CD4-positive, alpha-beta T cell treated with Interleukin-17A for 1 hour (primary cell): ENCODE measurements around the gene TMC2.

Experiments used
- DNase-seq: peaks from one replicate; pipeline ENCODE4 v3.0.0-alpha.2; 2020

Gene TMC2

GRCh38 chr20:2578475-2579192 lies 42.3 kb downstream of the TMC2 start:
- DNase-seq: no peak

GRCh38 chr20:2585811-2586210 lies 49.4 kb downstream of the TMC2 start:
- DNase-seq: no peak

DNA sequence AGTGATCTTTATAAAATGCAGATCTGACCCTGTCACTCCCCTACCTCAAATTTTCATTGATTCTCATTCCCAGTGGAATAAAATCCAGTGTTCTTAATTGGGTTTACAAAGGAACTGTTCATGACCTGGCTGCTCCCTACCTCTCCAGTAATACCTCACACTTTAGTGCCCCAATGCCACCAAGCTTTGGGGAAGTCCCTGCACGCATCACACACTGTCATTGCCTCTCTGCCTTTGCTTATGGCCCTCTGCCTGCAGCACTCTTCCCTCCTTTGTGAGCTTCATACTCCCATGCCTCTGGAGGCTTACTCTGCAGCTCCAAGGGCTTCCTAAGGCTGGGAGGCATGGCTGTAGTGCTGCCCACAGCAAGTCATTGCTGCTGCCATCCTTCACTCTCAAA lies 57.4 kb downstream of the TMC2 start:
- no peak for DNase-seq

DNA sequence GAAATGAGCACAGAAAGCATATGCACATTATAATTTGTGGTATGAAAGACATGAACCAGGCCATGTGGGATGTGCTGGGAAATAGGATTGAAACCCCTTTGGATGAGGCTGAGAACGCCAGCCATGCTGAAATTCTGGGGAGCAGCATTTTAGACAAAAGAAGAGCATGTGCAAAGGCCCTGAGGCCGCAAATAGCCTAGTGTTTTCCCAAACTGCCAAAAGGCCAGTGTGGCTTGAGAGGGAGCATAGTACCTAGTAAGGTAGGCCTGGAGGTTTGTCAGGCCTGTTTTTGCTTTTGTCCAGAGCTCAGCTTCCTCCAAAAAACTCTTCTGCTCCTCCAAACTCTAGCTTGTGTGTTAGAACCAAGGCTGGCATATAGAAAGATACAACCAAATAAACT lies 58.7 kb downstream of the TMC2 start:
- no peak for DNase-seq

DNA sequence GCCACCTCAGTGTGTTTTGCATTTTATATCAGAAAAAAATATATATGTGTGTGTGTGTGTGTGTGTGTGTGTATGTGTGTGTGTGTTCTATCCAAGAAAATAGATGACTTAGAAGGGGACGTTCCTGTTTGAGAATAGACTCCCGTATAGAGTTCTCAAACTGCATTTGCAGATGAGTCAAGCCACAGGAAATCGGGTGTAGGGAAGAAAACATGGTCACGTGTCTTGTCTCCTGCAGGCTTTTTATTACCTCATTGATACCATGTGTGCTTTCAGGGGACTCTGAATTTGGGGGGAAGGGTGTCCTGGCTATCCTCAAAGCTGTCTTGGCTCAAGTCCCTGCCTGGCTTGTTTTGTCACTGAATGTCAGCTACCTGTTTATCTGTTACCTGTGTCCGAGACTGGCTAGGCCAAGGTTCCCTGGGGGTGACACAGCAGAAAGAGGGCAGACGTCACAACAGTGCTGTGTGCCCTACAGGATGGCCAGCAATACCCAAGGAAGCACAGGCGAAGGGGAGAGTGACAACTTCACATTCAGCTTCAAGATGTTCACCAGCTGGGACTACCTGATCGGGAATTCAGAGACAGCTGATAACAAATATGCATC lies 60.4 kb downstream of the TMC2 start:
- DNase-seq: no peak

GRCh38 chr20:2599288-2600006 lies 63.1 kb downstream of the TMC2 start:
- no peak for DNase-seq

DNA sequence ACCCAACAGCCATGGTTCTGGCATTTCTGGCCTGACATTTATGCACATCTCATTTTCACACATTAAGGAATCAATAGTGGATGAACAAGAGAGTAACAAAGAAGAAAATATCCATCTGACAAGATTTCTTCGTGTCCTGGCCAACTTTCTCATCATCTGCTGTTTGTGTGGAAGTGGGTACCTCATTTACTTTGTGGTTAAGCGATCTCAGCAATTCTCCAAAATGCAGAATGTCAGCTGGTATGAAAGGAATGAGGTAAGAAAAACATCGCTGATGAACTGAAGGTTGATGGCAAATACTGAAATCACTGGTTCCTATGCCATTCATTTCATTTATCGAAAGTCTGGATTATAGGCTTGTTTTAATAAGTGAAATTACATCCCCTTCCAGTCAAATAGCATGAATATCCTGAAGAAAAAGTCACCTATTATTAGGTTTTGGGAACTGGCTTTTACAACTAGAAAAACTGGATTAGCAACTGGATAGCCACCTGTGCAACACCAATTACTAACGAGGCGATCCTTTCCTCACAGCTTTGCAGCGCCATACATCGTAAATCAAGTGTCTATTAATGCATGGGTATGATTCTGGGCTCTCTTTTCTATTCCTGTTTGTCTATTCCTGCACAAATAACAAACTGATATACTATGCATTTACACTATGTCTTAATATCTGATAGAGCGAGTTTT lies 65.8 kb downstream of the TMC2 start:
- DNase-seq: no peak

DNA sequence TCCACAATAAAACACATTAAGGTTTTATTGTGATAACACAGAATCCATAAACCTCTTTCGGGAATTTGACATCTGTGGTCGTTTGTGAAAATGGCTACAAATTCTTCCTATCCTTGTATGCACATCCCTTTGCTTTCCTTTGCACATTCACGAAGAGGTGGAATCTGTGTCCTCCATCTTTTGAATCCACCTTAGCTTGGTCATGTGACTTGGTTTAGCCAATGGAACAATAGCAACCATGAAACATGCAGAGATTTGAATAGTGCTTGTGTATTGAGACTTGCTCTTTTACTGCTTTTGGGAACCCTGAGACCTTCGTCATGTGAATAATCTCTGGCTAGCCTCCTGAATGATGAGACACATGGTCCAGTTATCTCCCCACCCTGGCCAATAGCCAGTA lies 66.4 kb downstream of the TMC2 start:
- DNase-seq: no peak

DNA sequence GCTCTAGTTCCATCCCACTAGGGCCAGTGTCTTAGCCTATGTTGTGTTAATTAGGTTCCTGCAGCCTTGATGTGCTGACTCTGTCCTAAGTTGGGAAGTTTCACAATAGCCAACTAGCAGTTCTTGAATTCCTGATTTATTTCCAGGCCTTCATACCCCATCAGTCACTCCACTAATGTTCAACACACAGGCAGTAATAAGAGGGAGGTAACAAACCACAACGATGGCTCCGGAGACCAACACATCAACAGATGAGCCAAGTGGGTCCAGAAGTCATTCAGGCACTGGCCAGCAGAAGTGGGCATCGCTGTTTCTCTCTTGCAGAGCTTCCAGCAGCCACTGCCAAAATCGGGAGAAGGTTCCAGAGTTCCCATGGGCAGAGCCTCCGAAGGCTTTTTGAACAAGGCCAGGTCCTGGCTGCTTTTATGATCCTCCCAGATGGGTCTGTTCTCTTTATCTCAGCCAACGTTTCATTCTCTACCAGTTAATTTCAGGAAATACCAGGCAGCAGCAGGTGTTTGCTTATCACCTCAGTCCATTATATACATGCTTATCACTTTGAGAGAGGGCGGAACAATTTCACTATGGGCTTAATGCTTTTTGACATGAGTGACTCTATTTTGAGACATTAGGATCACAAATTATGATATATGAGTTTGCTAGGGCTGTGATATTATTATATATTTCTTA lies 67.6 kb downstream of the TMC2 start:
- no peak for DNase-seq

DNA sequence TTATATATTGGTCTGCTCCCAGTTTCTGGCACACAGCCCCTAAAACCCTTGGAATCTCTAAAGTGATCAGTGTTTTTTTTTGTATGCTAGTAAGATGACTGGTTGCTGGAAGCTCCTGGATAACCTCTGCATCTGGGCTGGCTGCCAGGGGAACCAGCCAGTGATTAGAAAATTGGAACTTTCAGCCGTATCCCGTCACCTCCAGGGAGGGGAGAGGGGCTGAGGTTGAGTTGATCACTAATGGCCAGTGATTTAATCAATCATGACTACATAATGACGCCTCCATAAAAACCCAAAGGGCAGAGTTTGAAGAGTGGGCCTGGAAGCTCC lies 68.1 kb downstream of the TMC2 start:
- no peak for DNase-seq

- no peak for DNase-seq
These were observed 70.2 kb downstream of the TMC2 start for GRCh38 chr20:2606507-2607006.

DNA sequence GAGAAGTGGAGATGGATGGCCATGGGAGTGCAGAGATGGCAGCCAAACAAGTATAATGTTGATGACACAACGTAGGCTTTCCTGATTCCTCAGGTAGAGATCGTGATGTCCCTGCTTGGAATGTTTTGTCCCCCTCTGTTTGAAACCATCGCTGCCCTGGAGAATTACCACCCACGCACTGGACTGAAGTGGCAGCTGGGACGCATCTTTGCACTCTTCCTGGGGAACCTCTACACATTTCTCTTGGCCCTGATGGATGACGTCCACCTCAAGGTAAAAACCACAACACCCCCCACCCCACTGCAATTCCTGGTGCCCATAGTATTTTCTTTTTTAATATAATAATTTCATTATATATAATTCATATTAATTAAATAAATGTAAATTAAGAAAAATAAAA lies 74.0 kb downstream of the TMC2 start:
- DNase-seq: no peak

- DNase-seq: no peak
These were observed 74.8 kb downstream of the TMC2 start for GRCh38 chr20:2610941-2611720.

- no peak for DNase-seq
These were observed 75.7 kb downstream of the TMC2 start for GRCh38 chr20:2612073-2612472.

GRCh38 chr20:2616634-2617033 lies 80.3 kb downstream of the TMC2 start:
- no peak for DNase-seq

DNA sequence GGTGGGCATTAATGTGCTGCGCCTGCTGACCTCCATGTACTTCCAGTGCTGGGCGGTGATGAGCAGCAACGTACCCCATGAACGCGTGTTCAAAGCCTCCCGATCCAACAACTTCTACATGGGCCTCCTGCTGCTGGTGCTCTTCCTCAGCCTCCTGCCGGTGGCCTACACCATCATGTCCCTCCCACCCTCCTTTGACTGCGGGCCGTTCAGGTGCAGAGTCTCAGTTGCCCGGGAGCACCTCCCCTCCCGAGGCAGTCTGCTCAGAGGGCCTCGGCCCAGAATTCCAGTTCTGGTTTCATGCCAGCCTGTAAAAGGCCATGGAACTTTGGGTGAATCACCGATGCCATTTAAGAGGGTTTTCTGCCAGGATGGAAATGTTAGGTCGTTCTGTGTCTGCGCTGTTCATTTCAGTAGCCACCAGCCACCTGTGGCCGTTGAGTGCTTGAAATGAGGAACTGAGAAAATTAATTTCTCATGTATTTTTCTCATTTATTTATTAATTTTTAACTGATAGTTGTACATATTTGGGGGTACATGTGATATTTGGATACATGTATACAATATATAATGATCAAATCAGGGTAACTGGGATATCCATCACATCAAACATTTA lies 80.8 kb downstream of the TMC2 start:
- DNase-seq: no peak

DNA sequence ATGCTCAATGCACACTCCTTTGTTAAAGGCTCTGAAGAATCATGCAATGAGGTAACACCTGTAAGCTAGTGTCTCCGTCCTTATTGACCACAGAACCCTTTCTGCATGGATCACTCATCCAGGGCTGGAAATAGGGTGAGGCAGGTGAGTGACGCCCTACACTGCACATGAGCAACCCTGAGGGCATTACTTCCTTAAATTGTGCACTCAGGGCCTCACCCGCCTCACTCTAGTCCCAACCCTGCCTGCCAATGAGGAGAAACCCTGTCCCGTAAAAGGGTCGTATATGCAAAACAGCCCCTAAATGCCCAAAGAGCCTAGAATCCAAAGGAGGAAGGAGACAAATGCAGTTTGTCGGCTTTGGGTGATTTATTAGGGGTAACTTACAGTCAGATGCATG lies 82.4 kb downstream of the TMC2 start:
- DNase-seq: no peak

- no peak for DNase-seq
These were observed 83.0 kb downstream of the TMC2 start for GRCh38 chr20:2619337-2619736.

- DNase-seq: no peak
These were observed 83.7 kb downstream of the TMC2 start for GRCh38 chr20:2619961-2620595.

DNA sequence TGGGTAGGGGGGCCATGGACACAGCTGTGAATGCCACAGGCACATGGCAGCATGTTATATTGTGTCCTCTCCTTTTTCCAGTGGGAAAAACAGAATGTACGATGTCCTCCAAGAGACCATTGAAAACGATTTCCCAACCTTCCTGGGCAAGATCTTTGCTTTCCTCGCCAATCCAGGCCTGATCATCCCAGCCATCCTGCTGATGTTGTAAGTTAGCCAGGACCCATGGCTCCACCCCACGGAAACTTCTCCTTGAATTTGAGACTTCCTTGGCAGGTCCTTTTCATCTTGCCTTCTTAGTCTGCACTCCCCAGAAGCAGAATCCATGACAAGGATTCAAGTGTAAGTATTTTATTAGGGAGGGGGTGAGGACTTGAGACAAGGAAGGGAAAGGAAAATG lies 87.8 kb downstream of the TMC2 start:
- DNase-seq: no peak

- DNase-seq: no peak
These were observed 88.7 kb downstream of the TMC2 start for GRCh38 chr20:2625062-2625461.
